Body of pancreas (tissue), 4 donors: ENCODE data around the gene LTBP3.

ENCODE experiments used
- POLR2A ChIP-seq, 3 donors: fragments of 450-650 bp; IDR thresholded peaks; one replicate each; pipeline ENCODE4 v1.6.1; 2016; ENCODE audit warnings: antibody characterized with exemption in 3 of 3, mild to moderate bottlenecking in 2 of 3
- TF ChIP-seq, protein P1 (sequence below), 7 experiments: fragments of 450-650 bp in 4 of 7; fragments of 200-600 bp in 3 of 7; sonication (generic) in 3 of 7; IDR thresholded peaks; one replicate each; pipeline ENCODE4 v1.5.1; 2016 to 2019; ENCODE audit warnings: antibody characterized with exemption in 7 of 7

DNA sequence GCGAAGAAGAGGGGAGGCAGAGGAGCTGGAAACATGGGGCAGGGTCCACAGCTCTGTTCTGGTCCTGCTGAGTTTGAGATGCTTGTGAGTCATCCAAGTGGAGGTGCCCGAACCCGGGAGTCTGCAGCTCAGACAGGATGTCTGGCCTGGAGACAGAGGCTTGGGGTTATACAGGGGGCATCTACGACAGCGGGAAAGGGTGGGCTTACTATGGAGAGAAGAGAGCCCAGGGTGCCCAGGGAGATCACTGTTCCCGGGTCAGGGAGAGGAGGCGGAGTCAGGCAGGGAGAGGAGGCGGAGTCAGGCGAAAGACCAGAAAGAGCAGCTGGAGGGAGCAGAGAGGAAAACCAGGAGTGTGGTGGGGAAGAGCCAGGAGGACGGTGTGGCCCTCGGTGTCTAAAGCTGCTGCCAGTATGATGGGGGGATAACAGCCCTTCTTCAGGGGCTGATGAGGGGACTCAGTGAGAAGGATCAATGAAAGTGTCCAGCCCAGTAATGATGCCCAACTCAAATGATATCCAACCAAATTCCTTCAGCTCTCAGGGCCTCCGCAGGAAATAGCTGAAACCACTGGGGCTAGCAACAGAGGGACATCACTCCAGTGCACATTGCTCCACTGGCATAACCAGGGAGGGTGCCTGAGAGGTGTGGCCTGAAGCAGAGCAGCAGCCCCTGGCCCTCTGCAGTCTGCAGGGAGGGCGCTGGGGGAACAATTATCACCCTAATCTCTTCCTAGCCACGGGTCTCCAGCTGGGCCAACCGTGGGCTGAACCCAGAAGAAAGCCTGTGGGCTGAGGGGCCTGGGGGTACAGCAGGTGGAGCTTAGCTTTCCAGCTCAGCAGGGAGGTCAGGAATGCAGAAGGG, 2.6 kb upstream of the LTBP3 start:
- TF ChIP-seq, protein P1, sequence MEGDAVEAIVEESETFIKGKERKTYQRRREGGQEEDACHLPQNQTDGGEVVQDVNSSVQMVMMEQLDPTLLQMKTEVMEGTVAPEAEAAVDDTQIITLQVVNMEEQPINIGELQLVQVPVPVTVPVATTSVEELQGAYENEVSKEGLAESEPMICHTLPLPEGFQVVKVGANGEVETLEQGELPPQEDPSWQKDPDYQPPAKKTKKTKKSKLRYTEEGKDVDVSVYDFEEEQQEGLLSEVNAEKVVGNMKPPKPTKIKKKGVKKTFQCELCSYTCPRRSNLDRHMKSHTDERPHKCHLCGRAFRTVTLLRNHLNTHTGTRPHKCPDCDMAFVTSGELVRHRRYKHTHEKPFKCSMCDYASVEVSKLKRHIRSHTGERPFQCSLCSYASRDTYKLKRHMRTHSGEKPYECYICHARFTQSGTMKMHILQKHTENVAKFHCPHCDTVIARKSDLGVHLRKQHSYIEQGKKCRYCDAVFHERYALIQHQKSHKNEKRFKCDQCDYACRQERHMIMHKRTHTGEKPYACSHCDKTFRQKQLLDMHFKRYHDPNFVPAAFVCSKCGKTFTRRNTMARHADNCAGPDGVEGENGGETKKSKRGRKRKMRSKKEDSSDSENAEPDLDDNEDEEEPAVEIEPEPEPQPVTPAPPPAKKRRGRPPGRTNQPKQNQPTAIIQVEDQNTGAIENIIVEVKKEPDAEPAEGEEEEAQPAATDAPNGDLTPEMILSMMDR (IDR thresholded peaks at IDR 0.05): no peak
- TF ChIP-seq POLR2A (IDR thresholded peaks at IDR 0.05): no peak
